Loucy (cell line): ENCODE results near the gene IPO4.

Source experiments
- EZH2phosphoT487 ChIP-seq: fragments of 200-600 bp; IDR thresholded peaks from 2 replicates; pipeline ENCODE4 v1.6.1; 2018; ENCODE audit warnings: antibody characterized with exemption, mild to moderate bottlenecking, moderate library complexity, borderline replicate concordance
- TF ChIP-seq, protein P1 (sequence below): fragments of 200-600 bp; sonication (generic); conservative IDR thresholded peaks from 2 replicates; pipeline ENCODE4 v1.5.1; 2014; ENCODE audit warnings: mild to moderate bottlenecking, antibody characterized with exemption, low read length

DNA sequence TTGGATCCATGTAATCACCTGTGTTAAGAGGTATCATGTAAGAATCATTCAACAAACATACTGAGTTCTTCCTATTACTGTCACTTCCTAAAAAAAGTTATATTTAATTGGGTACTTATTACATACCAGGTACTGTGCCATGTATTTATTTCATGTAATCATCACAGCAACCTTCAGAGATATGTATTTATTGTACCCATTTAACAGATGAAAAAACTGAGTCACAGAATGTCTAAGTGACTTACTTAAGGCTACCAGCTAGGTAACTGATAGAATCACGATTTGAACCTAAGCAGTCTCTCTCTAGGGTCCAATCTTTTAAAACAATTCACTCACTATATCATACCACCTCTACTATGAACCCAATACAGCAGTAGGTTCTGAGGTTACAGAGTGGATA is 44.2 kb downstream of the IPO4 start:
- TF ChIP-seq, protein P1, sequence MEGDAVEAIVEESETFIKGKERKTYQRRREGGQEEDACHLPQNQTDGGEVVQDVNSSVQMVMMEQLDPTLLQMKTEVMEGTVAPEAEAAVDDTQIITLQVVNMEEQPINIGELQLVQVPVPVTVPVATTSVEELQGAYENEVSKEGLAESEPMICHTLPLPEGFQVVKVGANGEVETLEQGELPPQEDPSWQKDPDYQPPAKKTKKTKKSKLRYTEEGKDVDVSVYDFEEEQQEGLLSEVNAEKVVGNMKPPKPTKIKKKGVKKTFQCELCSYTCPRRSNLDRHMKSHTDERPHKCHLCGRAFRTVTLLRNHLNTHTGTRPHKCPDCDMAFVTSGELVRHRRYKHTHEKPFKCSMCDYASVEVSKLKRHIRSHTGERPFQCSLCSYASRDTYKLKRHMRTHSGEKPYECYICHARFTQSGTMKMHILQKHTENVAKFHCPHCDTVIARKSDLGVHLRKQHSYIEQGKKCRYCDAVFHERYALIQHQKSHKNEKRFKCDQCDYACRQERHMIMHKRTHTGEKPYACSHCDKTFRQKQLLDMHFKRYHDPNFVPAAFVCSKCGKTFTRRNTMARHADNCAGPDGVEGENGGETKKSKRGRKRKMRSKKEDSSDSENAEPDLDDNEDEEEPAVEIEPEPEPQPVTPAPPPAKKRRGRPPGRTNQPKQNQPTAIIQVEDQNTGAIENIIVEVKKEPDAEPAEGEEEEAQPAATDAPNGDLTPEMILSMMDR, result no peak
- no peak for TF ChIP-seq EZH2phosphoT487
